Central memory CD4-positive, alpha-beta T cell (primary cell): Measurements from ENCODE around the gene UBE2U.

Experiments
- DNase-seq: peaks from one replicate; pipeline ENCODE4 v3.0.0; 2022

UBE2U gene

DNA sequence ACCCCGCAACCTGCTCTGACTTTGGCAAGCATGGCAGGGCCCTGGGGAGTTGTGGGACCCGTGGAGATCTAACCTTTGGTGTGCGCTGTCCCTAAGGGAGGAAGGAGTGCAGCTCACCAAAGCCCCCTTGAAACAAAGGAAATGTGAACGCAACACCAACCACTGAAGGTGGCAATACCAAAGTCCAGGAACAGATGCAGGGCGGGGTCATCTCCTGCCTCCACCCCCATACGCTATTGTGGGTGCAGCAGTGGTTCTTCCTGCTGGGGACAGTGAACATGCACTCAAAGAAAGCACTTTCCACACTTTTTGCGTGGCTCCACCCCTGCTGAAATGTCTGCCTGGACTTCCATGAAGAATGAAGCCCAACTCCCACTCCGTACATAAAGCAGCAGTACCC, 93.0 kb downstream of the UBE2U start:
- no peak for DNase-seq

DNA sequence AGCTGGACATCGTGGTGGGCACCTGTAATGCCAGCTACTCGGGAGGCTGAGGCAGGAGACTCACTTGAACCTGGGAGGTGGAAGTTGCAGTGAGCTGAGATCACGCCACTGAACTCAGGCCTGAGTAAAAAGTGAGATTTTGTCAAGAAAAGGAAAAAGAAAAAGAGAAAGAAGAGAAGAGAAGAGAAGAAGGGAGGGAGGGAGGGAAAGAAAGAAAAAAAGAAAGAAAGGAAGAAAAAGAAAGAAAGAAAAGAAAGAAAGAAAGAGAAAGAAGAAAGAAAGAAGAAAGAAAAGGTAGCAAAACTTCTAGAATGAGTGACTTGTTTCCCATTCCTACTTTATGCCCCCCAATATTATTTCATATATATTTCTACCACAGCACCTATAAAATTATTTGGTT, 98.8 kb downstream of the UBE2U start:
- DNase-seq: no peak

DNA sequence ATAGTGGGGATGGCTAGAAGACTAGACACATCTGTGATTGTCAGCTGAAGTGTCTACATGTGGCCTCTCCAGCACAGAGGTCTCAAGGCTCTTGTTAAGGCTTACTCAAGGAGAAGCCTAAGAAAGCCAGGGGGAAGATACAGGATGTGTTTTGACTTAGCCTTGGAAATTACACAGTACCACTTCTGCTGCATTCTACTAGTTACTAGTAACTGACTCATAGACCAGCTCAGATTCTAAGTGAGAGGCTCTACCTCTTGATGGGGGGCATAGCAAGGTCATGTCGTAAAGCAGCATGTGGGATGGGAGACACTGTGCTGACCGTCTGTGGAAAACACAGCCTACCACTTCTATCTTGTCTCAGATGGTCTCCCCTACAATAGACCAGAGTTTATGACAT, 99.5 kb downstream of the UBE2U start:
- DNase-seq: no peak

DNA sequence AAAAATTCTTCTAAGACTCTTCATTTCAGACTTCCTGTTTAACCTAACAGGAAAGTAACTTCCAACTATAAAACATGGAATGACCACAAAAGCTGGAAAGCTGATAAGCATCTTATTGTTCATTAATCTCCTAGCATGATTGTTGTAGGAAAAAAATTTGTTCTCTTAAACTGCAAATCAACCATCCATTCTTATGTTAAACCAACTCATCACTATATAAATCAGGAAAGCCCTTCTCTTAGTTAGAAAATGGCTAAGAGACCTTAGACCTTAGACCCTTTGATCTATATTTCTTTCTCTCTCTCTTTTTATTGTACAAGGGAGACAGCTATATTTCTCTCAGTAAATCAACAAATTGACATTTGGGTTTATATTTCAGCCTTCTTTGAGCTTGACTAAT, 101.4 kb downstream of the UBE2U start:
- DNase-seq: no peak

DNA sequence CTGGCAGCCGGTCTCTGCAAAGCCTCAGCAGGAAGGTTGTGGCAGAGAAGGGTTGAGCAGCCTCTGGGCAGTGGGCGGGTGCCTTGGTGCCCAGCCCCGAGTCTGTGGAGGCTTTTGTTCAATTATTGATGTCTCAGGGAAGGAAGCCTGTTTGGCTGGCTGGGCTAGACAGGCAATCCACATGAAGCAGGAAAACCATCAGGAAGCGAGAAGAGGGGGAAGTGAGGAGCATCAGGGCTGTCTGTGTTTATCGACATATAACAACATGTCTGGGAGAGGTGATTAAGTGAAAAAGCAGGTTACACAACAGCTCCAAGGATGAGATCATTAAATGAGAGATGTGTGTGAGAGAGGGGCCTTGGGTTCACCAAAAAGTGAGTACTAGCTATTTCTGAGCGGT, 105.4 kb downstream of the UBE2U start:
- DNase-seq: no peak

DNA sequence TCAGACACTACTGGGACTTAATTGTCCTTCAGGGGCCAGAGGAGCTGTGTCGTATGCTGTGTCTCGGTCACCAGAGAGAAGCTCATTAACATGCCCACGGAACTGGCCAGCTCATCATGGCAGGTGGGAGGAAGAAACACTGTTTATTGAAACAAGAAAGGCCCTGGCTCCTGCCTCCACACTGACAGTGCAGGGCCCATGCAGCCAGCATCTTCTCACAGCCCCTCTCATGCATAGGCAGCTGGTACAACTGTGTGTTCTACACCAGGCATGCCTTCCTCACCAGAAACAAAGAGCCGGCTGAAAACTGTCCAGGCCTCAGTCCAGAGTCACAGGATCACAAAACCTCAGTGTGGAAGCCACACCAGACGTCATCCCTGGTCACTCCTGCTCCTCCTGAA, 106.0 kb downstream of the UBE2U start:
- no peak for DNase-seq

DNA sequence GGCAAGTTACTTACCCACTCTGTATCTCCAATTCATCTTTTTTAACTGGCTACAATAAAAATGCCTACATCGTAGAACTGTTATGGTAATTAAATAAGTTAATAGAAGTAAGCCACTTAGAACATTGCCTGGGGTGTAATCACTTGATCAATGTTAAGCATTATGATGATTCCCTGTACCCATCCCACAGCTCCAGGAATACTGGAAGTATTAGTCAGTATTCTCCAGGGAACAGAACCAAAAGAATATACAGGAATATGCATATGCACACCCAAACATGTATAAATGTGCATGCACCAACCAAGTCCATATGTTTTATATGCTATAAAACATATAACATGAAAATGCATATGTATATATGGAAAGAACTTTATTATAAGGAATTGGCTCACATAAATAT, 107.3 kb downstream of the UBE2U start:
- no peak for DNase-seq

DNA sequence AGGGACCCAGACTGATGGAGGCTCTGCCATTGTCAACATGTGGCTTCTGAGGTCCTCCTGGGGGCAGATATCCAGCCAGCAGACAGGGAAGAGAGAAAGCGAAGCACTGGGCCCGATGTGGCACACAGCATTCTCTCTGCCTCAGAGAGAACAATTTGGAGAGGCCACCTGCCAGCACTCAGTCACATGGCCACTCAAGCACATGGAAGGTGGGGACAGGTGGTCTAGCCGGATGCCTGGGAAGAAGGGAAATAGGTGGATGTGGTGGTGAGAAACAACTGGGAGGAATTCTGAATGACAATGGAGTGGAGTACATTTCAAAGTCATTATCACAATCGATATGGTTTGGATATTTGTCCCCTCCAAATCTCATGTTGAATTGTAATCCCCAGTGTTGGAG, 109.0 kb downstream of the UBE2U start:
- no peak for DNase-seq

DNA sequence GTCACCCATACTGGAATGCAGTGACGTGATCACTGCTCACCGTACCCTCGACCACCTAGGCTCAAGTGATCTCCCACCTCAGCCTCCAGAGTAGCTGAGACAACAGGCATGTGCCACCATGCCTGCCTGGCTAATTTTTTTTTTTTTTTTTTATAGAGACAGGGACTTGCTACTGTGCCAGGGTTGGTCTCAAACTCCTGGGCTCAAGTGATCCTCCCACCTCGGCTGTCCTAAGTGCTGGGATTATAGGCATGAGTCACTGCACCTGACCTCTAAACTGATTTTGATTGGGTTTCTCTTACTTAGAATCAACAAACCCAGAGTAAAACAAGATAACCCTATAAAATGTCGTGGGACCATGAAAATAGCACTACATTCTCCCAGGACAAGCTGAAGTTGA, 112.0 kb downstream of the UBE2U start:
- no peak for DNase-seq
